Endothelial cell (in vitro differentiated cells): ENCODE results near the gene ACSL4. TPM values are rescaled to one million over a fixed set of nuclear protein-coding genes. Genes with fewer than 3 reads are reported as not detected.

Experiments
- DNase-seq: peaks from one replicate; pipeline ENCODE4 v3.0.0; 2021; ENCODE audit warnings: low spot score
- H3K27ac Mint-ChIP-seq: one replicate; pipeline ENCODE4 v1.8.0; 2021; ENCODE audit warnings: mixed read lengths, inconsistent platforms; ENCODE audit not compliant: unreplicated experiment
- H3K27me3 Mint-ChIP-seq: one replicate; pipeline ENCODE4 v1.8.0; 2021; ENCODE audit warnings: mild to moderate bottlenecking, moderate library complexity, mixed read lengths, inconsistent platforms; ENCODE audit not compliant: unreplicated experiment
- H3K36me3 Mint-ChIP-seq: one replicate; pipeline ENCODE4 v1.8.0; 2021; ENCODE audit warnings: mild to moderate bottlenecking, low read depth, mixed read lengths, inconsistent platforms; ENCODE audit not compliant: unreplicated experiment
- H3K4me1 Mint-ChIP-seq: one replicate; pipeline ENCODE4 v1.8.0; 2021; ENCODE audit warnings: mild to moderate bottlenecking, mixed read lengths, inconsistent platforms; ENCODE audit not compliant: unreplicated experiment
- H3K4me3 Mint-ChIP-seq: one replicate; pipeline ENCODE4 v1.8.0; 2021; ENCODE audit warnings: mild to moderate bottlenecking, mixed read lengths, inconsistent platforms; ENCODE audit not compliant: unreplicated experiment
- H3K9me3 Mint-ChIP-seq: one replicate; pipeline ENCODE4 v1.8.0; 2021; ENCODE audit warnings: mixed read lengths, inconsistent platforms; ENCODE audit not compliant: unreplicated experiment
- CTCF ChIP-seq: fragments of 200-600 bp; sonication (generic); IDR thresholded peaks from one replicate; pipeline ENCODE4 v1.5.0; 2021; ENCODE audit warnings: antibody characterized with exemption; ENCODE audit not compliant: unreplicated experiment
- total RNA-seq: library from RNA; stranded (reverse); fragmentation: NEBNext Ultra II Directional; extraction: Animal tissue kit (Norgen Biotek cat#: 25700); gene quantifications from one replicate; pipeline ENCODE4 v1.2.1, GENCODE V29; 2021; ENCODE audit not compliant: unreplicated experiment

The ACSL4 gene
- total RNA-seq, 1 donor from 2014 or later, result 33.2 TPM

- DNase-seq, result no peak
- H3K27ac Mint-ChIP-seq, result no peak overlapping the region
Measured at GRCh38 chrX:109600237-109600651, 132.8 kb downstream of the ACSL4 start.

GRCh38 chrX:109596015-109596414, 137.0 kb downstream of the ACSL4 start:
- no peaks in the 10 kb centered on the region for H3K36me3 Mint-ChIP-seq
- H3K4me3 Mint-ChIP-seq, result no peak overlapping the region
- peaks cover 2% of the 10 kb centered on the region for H3K4me1 Mint-ChIP-seq
- no peak for DNase-seq
- H3K9me3 Mint-ChIP-seq, result no peaks in the 10 kb centered on the region
- no peak for TF ChIP-seq CTCF
- H3K27ac Mint-ChIP-seq, result no peak overlapping the region
- no peaks in the 10 kb centered on the region for H3K27me3 Mint-ChIP-seq

More at GRCh38 chrX:109600237-109600651, 132.8 kb downstream of the ACSL4 start:
- H3K4me1 Mint-ChIP-seq, result peaks cover 5% of the 10 kb centered on the region
- no peaks in the 10 kb centered on the region for H3K36me3 Mint-ChIP-seq
- no peaks in the 10 kb centered on the region for H3K9me3 Mint-ChIP-seq
- H3K4me3 Mint-ChIP-seq, result no peak overlapping the region
- peaks cover 2% of the 10 kb centered on the region for H3K27me3 Mint-ChIP-seq
- no peak for TF ChIP-seq CTCF

Other genes with a start within 250 kb of the ACSL4 start
- 9.5 TPM for gene NXT2, start 196.4 kb downstream of the ACSL4 start, total RNA-seq
- 9.4 TPM for gene KCNE5, start 108.1 kb downstream of the ACSL4 start, total RNA-seq